GM23338 (cell line): ENCODE measurements around the gene LBHD1.

Source experiments
- CREB1 ChIP-seq: fragments of 250-450 bp; sonication (Bioruptor Pico); IDR thresholded peaks from 2 replicates; pipeline ENCODE4 v1.5.0; 2020; ENCODE audit warnings: low read depth, mild to moderate bottlenecking, moderate library complexity
- CTCF ChIP-seq, 2 experiments: fragments of 200-600 bp in 1 of 2; sonication (generic) in 1 of 2; conservative IDR thresholded peaks; 2 replicates each; pipeline versions ENCODE4 v1.5.1 to v1.6.1; 2016 to 2017; ENCODE audit warnings: antibody characterized with exemption in 2 of 2, low read depth in 2 of 2, mild to moderate bottlenecking in 2 of 2, moderate library complexity in 1 of 2
- EZH2 ChIP-seq: fragments of 200-600 bp; sonication (generic); IDR thresholded peaks from one replicate; pipeline ENCODE4 v1.8.0; 2017; ENCODE audit warnings: antibody characterized with exemption, mild to moderate bottlenecking, low read depth; ENCODE audit not compliant: unreplicated experiment
- EZH2phosphoT487 ChIP-seq: fragments of 200-600 bp; sonication (generic); IDR thresholded peaks from one replicate; pipeline ENCODE4 v1.8.1; 2018; ENCODE audit warnings: antibody characterized with exemption; ENCODE audit not compliant: unreplicated experiment
- POLR2AphosphoS5 ChIP-seq: IDR thresholded peaks from 2 replicates; pipeline ENCODE4 v1.6.1; 2016; ENCODE audit warnings: antibody characterized with exemption, low read depth
- REST ChIP-seq: IDR thresholded peaks from one replicate; pipeline ENCODE4 v1.6.1; 2018; ENCODE audit warnings: antibody characterized with exemption; ENCODE audit not compliant: unreplicated experiment

- TF ChIP-seq EZH2 (no peak), CTCF (conservative IDR thresholded peaks at IDR 0.05; ENCODE audit: low read depth in 2 of 2) (no peak), POLR2AphosphoS5 (no peak), CREB1 (no peak), REST (no peak), EZH2phosphoT487 (no peak)
These were observed 36.7 kb upstream of the LBHD1 start for GRCh38 chr11:62708793-62709192.
